HepG2 (cell line): Measurements from ENCODE around the gene ERCC4. TPM values are rescaled to one million over a fixed set of nuclear protein-coding genes. Genes with fewer than 3 reads are reported as not detected.

Experiments used
- ATAC-seq: fragments of 200-7000 bp; cut with Tn5 transposase; 3 replicates; pipeline ENCODE4 v1.9.1; 2020; ENCODE audit warnings: mild to moderate bottlenecking, moderate library complexity
- BruUV-seq: library from RNA; stranded (reverse); fragments of 400-500 nt; replicated peaks from 2 replicates; lab custom pipeline; 2021; lab: Mats Ljungman, UMichigan
- CTCF ChIA-PET: fragments of 300-600 bp; formaldehyde crosslinking; extraction: SDS; loops from one replicate; lab custom pipeline; 2021; ENCODE audit warnings: low total read pairs, inconsistent platforms, low intra/inter-chr PET ratio; lab: Yijun Ruan, JAX
- POLR2A ChIA-PET: fragments of 350-600 bp; sonication (Branson Sonifier 250); formaldehyde crosslinking; loops from one replicate; lab custom pipeline; 2020; ENCODE audit warnings: antibody characterized with exemption, inconsistent platforms; lab: Yijun Ruan, JAX
- DNase-seq: peaks from one replicate; pipeline ENCODE4 v3.0.0-alpha.2; 2015; ENCODE audit warnings: low spot score
- FAIRE-seq: peaks from 3 replicates; lab custom pipeline; 2011; peaks lifted over from hg19 to GRCh38; lab: Jason Lieb, UNC
- H2AFZ ChIP-seq: one replicate; pipeline ENCODE4 v1.6.1; 2011; ENCODE audit warnings: low read length, inconsistent platforms
- H3K27ac ChIP-seq: fragments of 300-600 bp; 3 replicates; pipeline ENCODE4 v1.8.0; 2011; ENCODE audit warnings: mixed run types, mild to moderate bottlenecking, mixed read lengths, low read length, inconsistent platforms; ENCODE audit not compliant: insufficient read depth; ENCODE audit errors: extremely low read length
- H3K27me3 ChIP-seq, 2 experiments: fragments of 200-600 bp in 1 of 2; 2 replicates in 1 of 2; 3 replicates in 1 of 2; pipeline versions ENCODE4 v1.6.0 to v1.8.0; 2011; ENCODE audit warnings: low read length in 2 of 2, mild to moderate bottlenecking in 2 of 2, moderate library complexity in 2 of 2, inconsistent platforms in 1 of 2; ENCODE audit not compliant: insufficient read depth in 2 of 2, control insufficient read depth in 1 of 2
- H3K36me3 ChIP-seq, 2 experiments: fragments of 200-600 bp in 1 of 2; replicated peaks in 1 of 2; 2 replicates in 1 of 2; 3 replicates in 1 of 2; pipeline versions ENCODE4 v1.5.1 to v1.8.0; 2011; ENCODE audit warnings: low read length in 2 of 2, inconsistent platforms in 1 of 2; ENCODE audit not compliant: insufficient read depth in 2 of 2, control insufficient read depth in 1 of 2
- H3K4me1 ChIP-seq: 2 replicates; pipeline ENCODE4 v1.5.1; 2012; ENCODE audit warnings: low read length, inconsistent platforms; ENCODE audit not compliant: insufficient read depth
- H3K4me2 ChIP-seq: 2 replicates; pipeline ENCODE4 v1.6.0; 2011; ENCODE audit warnings: low read depth, low read length, inconsistent platforms
- H3K4me3 ChIP-seq, 3 experiments: fragments of 200-600 bp in 1 of 3; sonication (generic), shearing (Covaris generic) in 1 of 3; replicated peaks in 1 of 3; 2 replicates each; pipeline ENCODE4 v1.5.1; 2011 to 2016; ENCODE audit warnings: low read length in 3 of 3, inconsistent platforms in 2 of 3, low read depth in 2 of 3, mild to moderate bottlenecking in 2 of 3, control low read depth in 1 of 3, mixed read lengths in 1 of 3; ENCODE audit not compliant: insufficient read depth in 1 of 3
- H3K79me2 ChIP-seq: one replicate; pipeline ENCODE4 v1.6.1; 2011; ENCODE audit warnings: low read length, inconsistent platforms; ENCODE audit not compliant: insufficient read depth
- H3K9ac ChIP-seq: 2 replicates; pipeline ENCODE4 v1.6.0; 2011; ENCODE audit warnings: mild to moderate bottlenecking, low read depth, low read length, inconsistent platforms; ENCODE audit not compliant: insufficient read depth
- H3K9me3 ChIP-seq: 2 replicates; pipeline ENCODE4 v1.5.1; 2012; ENCODE audit warnings: mild to moderate bottlenecking, low read length
- H4K20me1 ChIP-seq: 2 replicates; pipeline ENCODE4 v1.6.0; 2011; ENCODE audit warnings: inconsistent platforms, mild to moderate bottlenecking, low read length, moderate library complexity; ENCODE audit not compliant: insufficient read depth
- ATF5 ChIP-seq: sonication (generic); formaldehyde crosslinking; IDR thresholded peaks from 2 replicates; pipeline ENCODE4 v1.4.0; 2020; ENCODE audit warnings: mild to moderate bottlenecking, low read depth, missing genetic modification reagents
- CBX1 ChIP-seq: IDR thresholded peaks from one replicate; pipeline ENCODE4 v1.6.1; 2016; ENCODE audit warnings: antibody characterized with exemption, low read depth
- GFI1 ChIP-seq: sonication (generic); formaldehyde crosslinking; IDR thresholded peaks from 2 replicates; pipeline ENCODE4 v1.5.0; 2020; ENCODE audit warnings: missing genetic modification reagents, mild to moderate bottlenecking, borderline replicate concordance
- HDAC1 ChIP-seq: sonication (generic); formaldehyde crosslinking; IDR thresholded peaks from 2 replicates; pipeline ENCODE4 v1.5.1; 2020; ENCODE audit warnings: mild to moderate bottlenecking, missing genetic modification reagents
- NFE2L2 ChIP-seq: fragments of 150-350 bp; IDR thresholded peaks from 2 replicates; pipeline ENCODE4 v1.6.1; 2014; ENCODE audit warnings: low read length
- ONECUT2 ChIP-seq: sonication (generic); formaldehyde crosslinking; IDR thresholded peaks from 2 replicates; pipeline ENCODE4 v1.4.0; 2020; ENCODE audit warnings: missing genetic modification reagents
- PRMT3 ChIP-seq: sonication (generic); formaldehyde crosslinking; IDR thresholded peaks from 2 replicates; pipeline ENCODE4 v1.8.1; 2022; ENCODE audit warnings: low read depth, mild to moderate bottlenecking, moderate library complexity, missing genetic modification reagents, borderline replicate concordance
- RFX3 ChIP-seq: IDR thresholded peaks from 2 replicates; pipeline ENCODE4 v1.6.1; 2016; ENCODE audit warnings: missing biosample characterization, missing genetic modification reagents
- YEATS4 ChIP-seq: sonication (generic); formaldehyde crosslinking; IDR thresholded peaks from 2 replicates; pipeline ENCODE4 v1.4.0; 2020; ENCODE audit warnings: missing genetic modification reagents, borderline replicate concordance
- ZNF234 ChIP-seq: sonication (generic); formaldehyde crosslinking; conservative IDR thresholded peaks from 2 replicates; pipeline ENCODE4 v1.5.1; 2020; ENCODE audit warnings: mild to moderate bottlenecking, missing genetic modification reagents
- ZNF564 ChIP-seq: sonication (generic); formaldehyde crosslinking; IDR thresholded peaks from 2 replicates; pipeline ENCODE4 v1.8.1; 2023; ENCODE audit warnings: mild to moderate bottlenecking, missing genetic modification reagents
- ZNF772 ChIP-seq: sonication (generic); formaldehyde crosslinking; IDR thresholded peaks from 2 replicates; pipeline ENCODE4 v1.5.0; 2020; ENCODE audit warnings: mild to moderate bottlenecking, missing genetic modification reagents
- ZNF83 ChIP-seq: sonication (generic); formaldehyde crosslinking; IDR thresholded peaks from 2 replicates; pipeline ENCODE4 v1.4.0; 2020; ENCODE audit warnings: missing genetic modification reagents, mild to moderate bottlenecking, borderline replicate concordance
- WGBS: methylation state at CpG from one replicate; pipeline ENCODE4 v1.1.6; 2017; ENCODE audit warnings: low lambda C conversion rate; 5-methylcytosine and 5-hydroxymethylcytosine counted together
- in situ Hi-C: cut with HindIII; loops from 2 replicates; pipeline ENCODE4 v1.10.0; 2017; ENCODE audit warnings: low pct_unique_long_range_greater_than_20kb; ENCODE audit not compliant: extremely low pct_ligation_motif_present
- intact Hi-C: fragments of 100-400 bp; cut with micrococcal nuclease; formaldehyde crosslinking; loops from one replicate; pipeline ENCODE4 v1.10.0; 2022; ENCODE audit not compliant: unreplicated experiment
- polyA plus RNA-seq, 8 experiments: library from polyadenylated mRNA; depleted of rRNA in 3 of 8; stranded (reverse) in 7 of 8; unstranded in 1 of 8; fragments of >200 nt; fragmentation: Illumina TruSeq in 4 of 8; extraction: Trizol in 4 of 8; gene quantifications; 2 replicates each; pipeline versions ENCODE4 v1.2.1 to v1.2.3, GENCODE V29; 2011 to 2016; ENCODE audit warnings: low read depth in 4 of 8, missing spikeins in 1 of 8, mixed read lengths in 1 of 8; ENCODE audit not compliant: insufficient read depth in 1 of 8
- total RNA-seq, 5 experiments: library from RNA; depleted of rRNA; stranded (reverse); fragments of >200 nt; fragmentation: Illumina TruSeq; extraction: Trizol; gene quantifications; 2 replicates each; pipeline ENCODE4 v1.2.3, GENCODE V29; 2016; ENCODE audit warnings: low read depth in 1 of 5
- TF ChIP-seq, protein P1 (sequence below): IDR thresholded peaks from 2 replicates; pipeline ENCODE4 v1.6.1; 2012; ENCODE audit warnings: low read depth, low read length, improper control_type of control experiment
- TF ChIP-seq, protein P2 (sequence below): sonication (generic); formaldehyde crosslinking; IDR thresholded peaks from 2 replicates; pipeline ENCODE4 v1.8.0; 2022; ENCODE audit warnings: mild to moderate bottlenecking, missing genetic modification reagents; ENCODE audit not compliant: insufficient replicate concordance

ERCC4 gene
- total and polyA plus RNA-seq, 2 of the 13 experiments (the other 11 are each of a cell fraction or from before 2014, with no cell fraction given): 5.4 to 15.2 TPM

GRCh38 chr16:13911306-13911705, 8.6 kb upstream of the ERCC4 start:
- H2AFZ ChIP-seq: no peak overlapping the region
- intact Hi-C loops: no loop called here

More at GRCh38 chr16:13911306-13911705, 8.6 kb upstream of the ERCC4 start:
- POLR2A ChIA-PET: interaction anchor here (0.6 kb wide), 1 partner anchor 87 kb away, joined by 4 read pairs; no protein-coding TSS in a partner anchor
- H3K79me2 ChIP-seq: no peaks in the 10 kb centered on the region
- no peaks in the 10 kb centered on the region for H4K20me1 ChIP-seq
- H3K4me2 ChIP-seq: no peak overlapping the region
- H3K9ac ChIP-seq: no peak overlapping the region
- TF ChIP-seq ONECUT2: no peak
- TF ChIP-seq NFE2L2: no peak
- TF ChIP-seq HDAC1: no peak
- TF ChIP-seq ZNF772 (CRISPR knock-in tag): no peak
- TF ChIP-seq, protein P1, sequence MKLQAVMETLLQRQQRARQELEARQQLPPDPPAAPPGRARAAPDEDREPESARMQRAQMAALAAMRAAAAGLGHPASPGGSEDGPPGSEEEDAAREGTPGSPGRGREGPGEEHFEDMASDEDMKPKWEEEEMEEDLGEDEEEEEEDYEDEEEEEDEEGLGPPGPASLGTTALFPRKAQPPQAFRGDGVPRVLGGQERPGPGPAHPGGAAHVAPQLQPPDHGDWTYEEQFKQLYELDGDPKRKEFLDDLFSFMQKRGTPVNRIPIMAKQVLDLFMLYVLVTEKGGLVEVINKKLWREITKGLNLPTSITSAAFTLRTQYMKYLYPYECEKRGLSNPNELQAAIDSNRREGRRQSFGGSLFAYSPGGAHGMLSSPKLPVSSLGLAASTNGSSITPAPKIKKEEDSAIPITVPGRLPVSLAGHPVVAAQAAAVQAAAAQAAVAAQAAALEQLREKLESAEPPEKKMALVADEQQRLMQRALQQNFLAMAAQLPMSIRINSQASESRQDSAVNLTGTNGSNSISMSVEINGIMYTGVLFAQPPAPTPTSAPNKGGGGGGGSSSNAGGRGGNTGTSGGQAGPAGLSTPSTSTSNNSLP: no peak
- TF ChIP-seq YEATS4 (CRISPR knock-in tag): no peak
- TF ChIP-seq ZNF83 (CRISPR knock-in tag): no peak
- TF ChIP-seq PRMT3 (CRISPR knock-in tag): no peak
- TF ChIP-seq ATF5: no peak
- TF ChIP-seq ZNF564 (CRISPR knock-in tag): no peak
- TF ChIP-seq ZNF234 (CRISPR knock-in tag): no peak
- TF ChIP-seq GFI1: no peak
- TF ChIP-seq, protein P2, sequence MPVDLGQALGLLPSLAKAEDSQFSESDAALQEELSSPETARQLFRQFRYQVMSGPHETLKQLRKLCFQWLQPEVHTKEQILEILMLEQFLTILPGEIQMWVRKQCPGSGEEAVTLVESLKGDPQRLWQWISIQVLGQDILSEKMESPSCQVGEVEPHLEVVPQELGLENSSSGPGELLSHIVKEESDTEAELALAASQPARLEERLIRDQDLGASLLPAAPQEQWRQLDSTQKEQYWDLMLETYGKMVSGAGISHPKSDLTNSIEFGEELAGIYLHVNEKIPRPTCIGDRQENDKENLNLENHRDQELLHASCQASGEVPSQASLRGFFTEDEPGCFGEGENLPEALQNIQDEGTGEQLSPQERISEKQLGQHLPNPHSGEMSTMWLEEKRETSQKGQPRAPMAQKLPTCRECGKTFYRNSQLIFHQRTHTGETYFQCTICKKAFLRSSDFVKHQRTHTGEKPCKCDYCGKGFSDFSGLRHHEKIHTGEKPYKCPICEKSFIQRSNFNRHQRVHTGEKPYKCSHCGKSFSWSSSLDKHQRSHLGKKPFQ (CRISPR knock-in tag): no peak
- no peak for TF ChIP-seq RFX3 (CRISPR knock-in tag)
- no peak for TF ChIP-seq CBX1
- TF ChIP-seq, all 625 proteins: peak for 0
- CTCF ChIA-PET: no interaction called here
- ATAC-seq: no peak
- no peak for FAIRE-seq
- no TSS peak for BruUV-seq
- 42% methylated on average over 1 of the region's 1 CpG for WGBS
- Histone ChIP-seq H3K27me3 (no peaks in the 10 kb centered on the region), H3K4me3 (no peak overlapping the region), H3K9me3 (peaks cover 13% of the 10 kb centered on the region), H3K27ac (no peak overlapping the region), H3K4me1 (peaks cover 52% of the 10 kb centered on the region), H3K36me3 (no peaks in the 10 kb centered on the region)
- in situ Hi-C loops: no loop called here
- DNase-seq: no peak
